Urothelium cell line (cell line): ENCODE results near the gene POLR2E.

ENCODE experiments used
- DNase-seq: peaks from one replicate; pipeline ENCODE4 v3.0.0; 2011; ENCODE audit warnings: low spot score, mixed read lengths
- FAIRE-seq: peaks from 2 replicates; lab custom pipeline; 2011; peaks lifted over from hg19 to GRCh38; lab: Jason Lieb, UNC

Gene POLR2E

GRCh38 chr19:1066748-1067340, 28.3 kb downstream of the POLR2E start, which contains the start of gene ARHGAP45:
TSS of gene ARHGAP45 (plus strand) at chr19:1067167. CDS start at chr19:1067406, 239 bp downstream.
- no peak for FAIRE-seq

GRCh38 chr19:1066251-1066747, 28.9 kb downstream of the POLR2E start:
- FAIRE-seq (no peak), DNase-seq (no peak)

More at GRCh38 chr19:1066748-1067340, 28.3 kb downstream of the POLR2E start, which contains the start of gene ARHGAP45:
- no peak for DNase-seq

- FAIRE-seq (no peak), DNase-seq (peak; percentile 44)
Measured at GRCh38 chr19:1065606-1066109, 29.5 kb downstream of the POLR2E start.

- no peak for DNase-seq
- FAIRE-seq, result no peak
Measured at GRCh38 chr19:1064661-1065605, 30.2 kb downstream of the POLR2E start.

GRCh38 chr19:1063909-1064660, 31.1 kb downstream of the POLR2E start:
- DNase-seq (no peak), FAIRE-seq (no peak)

GRCh38 chr19:1063030-1063908, 31.9 kb downstream of the POLR2E start:
- no peak for DNase-seq
- no peak for FAIRE-seq

GRCh38 chr19:1062387-1063029, 32.7 kb downstream of the POLR2E start:
- no peak for DNase-seq

GRCh38 chr19:1061987-1062386, 33.2 kb downstream of the POLR2E start:
- no peak for DNase-seq
- FAIRE-seq, result no peak

More at GRCh38 chr19:1062387-1063029, 32.7 kb downstream of the POLR2E start:
- no peak for FAIRE-seq

GRCh38 chr19:1060689-1061088, 34.5 kb downstream of the POLR2E start:
- DNase-seq (no peak), FAIRE-seq (no peak)

GRCh38 chr19:1058112-1058511, 37.1 kb downstream of the POLR2E start:
- DNase-seq, result no peak
- FAIRE-seq, result no peak

GRCh38 chr19:1057176-1057855, 37.9 kb downstream of the POLR2E start:
- DNase-seq (no peak), FAIRE-seq (no peak)

GRCh38 chr19:1055886-1056620, 39.1 kb downstream of the POLR2E start:
- FAIRE-seq, result no peak
- no peak for DNase-seq

- no peak for FAIRE-seq
- no peak for DNase-seq
Measured at GRCh38 chr19:1055028-1055425, 40.1 kb downstream of the POLR2E start.

GRCh38 chr19:1054102-1055027, 40.8 kb downstream of the POLR2E start:
- no peak for DNase-seq
- FAIRE-seq, result no peak

- FAIRE-seq (no peak), DNase-seq (no peak)
Measured at GRCh38 chr19:1053176-1054101, 41.7 kb downstream of the POLR2E start.
